Osteocyte (in vitro differentiated cells): ENCODE data around the gene APBA2. TPM values are rescaled to one million over a fixed set of nuclear protein-coding genes. Genes with fewer than 3 reads are reported as not detected.

Source experiments
- DNase-seq: peaks from one replicate; pipeline ENCODE4 v3.0.0; 2021; ENCODE audit warnings: mixed read lengths; ENCODE audit not compliant: unreplicated experiment; ENCODE audit errors: extremely low spot score
- H3K27ac Mint-ChIP-seq: one replicate; pipeline ENCODE4 v1.8.0; 2021; ENCODE audit warnings: mild to moderate bottlenecking, mixed read lengths; ENCODE audit not compliant: unreplicated experiment
- H3K27me3 Mint-ChIP-seq: one replicate; pipeline ENCODE4 v1.8.0; 2021; ENCODE audit warnings: mixed read lengths; ENCODE audit not compliant: unreplicated experiment
- H3K36me3 Mint-ChIP-seq: one replicate; pipeline ENCODE4 v1.8.0; 2021; ENCODE audit warnings: mixed read lengths; ENCODE audit not compliant: unreplicated experiment
- H3K4me1 Mint-ChIP-seq: one replicate; pipeline ENCODE4 v1.8.0; 2021; ENCODE audit warnings: mixed read lengths; ENCODE audit not compliant: unreplicated experiment
- H3K4me3 Mint-ChIP-seq: one replicate; pipeline ENCODE4 v1.8.0; 2021; ENCODE audit warnings: mild to moderate bottlenecking, moderate library complexity, mixed read lengths; ENCODE audit not compliant: unreplicated experiment
- H3K9me3 Mint-ChIP-seq: one replicate; pipeline ENCODE4 v1.8.0; 2021; ENCODE audit warnings: mixed read lengths; ENCODE audit not compliant: unreplicated experiment
- total RNA-seq: library from RNA; stranded (reverse); gene quantifications from 2 replicates; pipeline ENCODE4 v1.2.1, GENCODE V29; 2021
- TF ChIP-seq, protein P1 (sequence below): fragments of 200-600 bp; sonication (generic); IDR thresholded peaks from 2 replicates; pipeline ENCODE4 v1.5.0; 2021; ENCODE audit warnings: antibody characterized with exemption, mild to moderate bottlenecking, moderate library complexity

APBA2 gene
- total RNA-seq, 1 donor from 2014 or later, result 23.5 TPM

GRCh38 chr15:29072444-29072843 lies 186.7 kb downstream of the APBA2 start:
- no peaks in the 10 kb centered on the region for H3K9me3 Mint-ChIP-seq
- no peak overlapping the region for H3K4me3 Mint-ChIP-seq
- no peaks in the 10 kb centered on the region for H3K27me3 Mint-ChIP-seq
- TF ChIP-seq, protein P1, sequence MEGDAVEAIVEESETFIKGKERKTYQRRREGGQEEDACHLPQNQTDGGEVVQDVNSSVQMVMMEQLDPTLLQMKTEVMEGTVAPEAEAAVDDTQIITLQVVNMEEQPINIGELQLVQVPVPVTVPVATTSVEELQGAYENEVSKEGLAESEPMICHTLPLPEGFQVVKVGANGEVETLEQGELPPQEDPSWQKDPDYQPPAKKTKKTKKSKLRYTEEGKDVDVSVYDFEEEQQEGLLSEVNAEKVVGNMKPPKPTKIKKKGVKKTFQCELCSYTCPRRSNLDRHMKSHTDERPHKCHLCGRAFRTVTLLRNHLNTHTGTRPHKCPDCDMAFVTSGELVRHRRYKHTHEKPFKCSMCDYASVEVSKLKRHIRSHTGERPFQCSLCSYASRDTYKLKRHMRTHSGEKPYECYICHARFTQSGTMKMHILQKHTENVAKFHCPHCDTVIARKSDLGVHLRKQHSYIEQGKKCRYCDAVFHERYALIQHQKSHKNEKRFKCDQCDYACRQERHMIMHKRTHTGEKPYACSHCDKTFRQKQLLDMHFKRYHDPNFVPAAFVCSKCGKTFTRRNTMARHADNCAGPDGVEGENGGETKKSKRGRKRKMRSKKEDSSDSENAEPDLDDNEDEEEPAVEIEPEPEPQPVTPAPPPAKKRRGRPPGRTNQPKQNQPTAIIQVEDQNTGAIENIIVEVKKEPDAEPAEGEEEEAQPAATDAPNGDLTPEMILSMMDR, result no peak
- H3K36me3 Mint-ChIP-seq, result no peaks in the 10 kb centered on the region
- DNase-seq, result no peak
- H3K27ac Mint-ChIP-seq, result no peak overlapping the region
- H3K4me1 Mint-ChIP-seq, result peaks cover 40% of the 10 kb centered on the region

DNA sequence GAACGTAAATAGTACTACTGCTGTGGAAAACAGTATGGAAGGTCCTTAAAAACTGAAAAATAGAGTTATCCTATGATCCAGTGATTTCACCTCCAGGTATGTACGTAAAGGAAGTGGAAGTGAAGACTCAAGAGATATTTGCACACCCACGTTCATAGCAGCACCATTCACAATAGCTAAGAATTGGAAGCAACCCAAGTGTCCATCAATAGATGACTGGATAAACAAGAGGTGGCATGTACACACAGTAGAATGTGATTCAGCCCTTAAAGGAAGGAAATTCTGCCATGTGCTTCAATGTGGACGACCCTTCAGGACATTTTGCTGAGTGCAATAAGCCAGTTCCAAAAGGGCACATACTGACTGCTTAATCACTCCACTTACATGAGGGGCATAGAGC lies 188.3 kb downstream of the APBA2 start:
- no peaks in the 10 kb centered on the region for H3K9me3 Mint-ChIP-seq
- H3K4me1 Mint-ChIP-seq, result peaks cover 25% of the 10 kb centered on the region
- H3K27ac Mint-ChIP-seq, result no peak overlapping the region
- peaks cover 2% of the 10 kb centered on the region for H3K36me3 Mint-ChIP-seq
- no peaks in the 10 kb centered on the region for H3K27me3 Mint-ChIP-seq
- TF ChIP-seq, protein P1, result no peak
- no peak overlapping the region for H3K4me3 Mint-ChIP-seq
- no peak for DNase-seq

GRCh38 chr15:29078541-29078940 lies 192.8 kb downstream of the APBA2 start:
- H3K9me3 Mint-ChIP-seq, result no peaks in the 10 kb centered on the region
- no peaks in the 10 kb centered on the region for H3K27me3 Mint-ChIP-seq
- H3K4me3 Mint-ChIP-seq, result no peak overlapping the region
- no peak for DNase-seq
- TF ChIP-seq, protein P1, result no peak
- peaks cover 10% of the 10 kb centered on the region for H3K4me1 Mint-ChIP-seq
- peaks cover 2% of the 10 kb centered on the region for H3K36me3 Mint-ChIP-seq
- no peak overlapping the region for H3K27ac Mint-ChIP-seq

- Mint-ChIP-seq H3K4me3 (no peak overlapping the region), H3K27me3 (no peaks in the 10 kb centered on the region), H3K4me1 (peaks cover 7% of the 10 kb centered on the region), H3K9me3 (peaks cover 2% of the 10 kb centered on the region), H3K27ac (no peak overlapping the region), H3K36me3 (peaks cover 2% of the 10 kb centered on the region)
- TF ChIP-seq, protein P1, result no peak
- no peak for DNase-seq
Observed at GRCh38 chr15:29079479-29079878, 193.7 kb downstream of the APBA2 start.

DNA sequence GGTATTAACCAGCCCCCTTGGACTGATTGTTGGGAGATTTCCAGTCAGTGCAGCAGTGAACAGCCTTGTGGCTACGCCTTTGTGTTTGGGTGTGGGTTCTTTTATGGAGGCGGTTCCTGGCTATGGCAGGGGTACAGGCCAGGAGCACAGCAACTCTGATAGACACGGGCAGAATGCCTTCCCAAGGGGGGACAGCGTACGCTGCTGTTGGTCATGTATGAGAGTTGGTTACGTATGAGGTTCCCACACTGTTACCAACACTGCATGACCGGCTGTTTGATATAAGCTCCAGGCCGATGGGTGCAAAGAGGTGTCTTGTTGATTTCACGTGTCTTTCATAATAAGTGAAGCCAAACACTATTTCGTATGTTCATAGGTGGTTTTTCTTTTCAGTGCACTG lies 196.0 kb downstream of the APBA2 start:
- TF ChIP-seq, protein P1, result no peak
- no peak for DNase-seq
- no peaks in the 10 kb centered on the region for H3K27me3 Mint-ChIP-seq

More for the DNA sequence above, 196.0 kb downstream of the APBA2 start:
- peaks cover 7% of the 10 kb centered on the region for H3K9me3 Mint-ChIP-seq
- H3K4me3 Mint-ChIP-seq, result no peak overlapping the region
- peaks cover 7% of the 10 kb centered on the region for H3K4me1 Mint-ChIP-seq
- no peak overlapping the region for H3K27ac Mint-ChIP-seq
- H3K36me3 Mint-ChIP-seq, result peaks cover 6% of the 10 kb centered on the region
